IPS-11a (cell line): Measurements from ENCODE around the gene CIBAR2.

Experiments
- H3K4me3 ChIP-seq: one replicate; pipeline ENCODE4 v1.5.1; 2013; ENCODE audit warnings: low read depth, low read length, control low read depth

CIBAR2 gene

DNA sequence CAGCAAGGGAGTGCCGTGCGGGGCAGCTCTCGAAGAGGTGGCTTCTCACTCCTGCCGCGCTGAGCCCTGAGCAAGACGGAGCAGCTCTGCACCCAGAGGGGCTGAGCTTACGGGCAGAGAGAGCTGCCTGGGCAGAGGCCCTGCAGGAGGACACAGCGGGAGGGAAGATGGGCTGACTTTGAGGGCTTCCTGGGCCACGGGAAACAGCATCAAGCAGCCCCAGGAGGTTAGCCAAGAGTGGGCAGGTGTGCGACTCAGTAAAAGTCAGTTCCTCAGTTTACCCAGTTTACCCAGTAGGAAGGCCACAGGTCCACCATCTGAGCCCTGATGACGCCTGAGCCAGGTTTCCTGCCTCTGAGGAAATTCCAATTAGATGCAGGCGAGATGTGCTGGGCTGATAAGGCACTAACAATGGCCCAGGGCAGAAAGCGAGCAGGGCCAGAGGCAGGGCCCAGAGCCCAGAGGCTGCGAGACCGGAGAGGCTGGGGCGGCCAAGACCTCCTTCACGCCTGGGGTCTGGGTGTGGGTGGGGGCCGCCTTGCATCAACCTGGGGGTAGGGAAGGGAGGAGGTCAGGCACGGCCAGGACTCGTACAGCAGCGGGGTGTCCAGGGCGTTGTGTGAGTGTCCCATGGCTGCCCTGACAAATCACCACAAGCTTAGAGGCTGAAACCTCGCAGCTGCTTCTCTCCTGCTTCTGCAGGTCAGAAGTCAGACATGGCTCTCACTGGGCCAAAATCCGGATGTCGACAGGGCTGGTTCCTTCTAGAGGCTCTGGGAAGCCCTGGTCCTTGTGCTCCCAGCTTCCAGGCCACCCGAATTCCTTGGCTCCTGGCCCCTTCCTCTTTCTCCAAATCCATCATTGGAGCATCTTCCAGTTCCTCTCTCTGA lies 32.0 kb upstream of the CIBAR2 start:
- H3K4me3 ChIP-seq, result no peak overlapping the region

DNA sequence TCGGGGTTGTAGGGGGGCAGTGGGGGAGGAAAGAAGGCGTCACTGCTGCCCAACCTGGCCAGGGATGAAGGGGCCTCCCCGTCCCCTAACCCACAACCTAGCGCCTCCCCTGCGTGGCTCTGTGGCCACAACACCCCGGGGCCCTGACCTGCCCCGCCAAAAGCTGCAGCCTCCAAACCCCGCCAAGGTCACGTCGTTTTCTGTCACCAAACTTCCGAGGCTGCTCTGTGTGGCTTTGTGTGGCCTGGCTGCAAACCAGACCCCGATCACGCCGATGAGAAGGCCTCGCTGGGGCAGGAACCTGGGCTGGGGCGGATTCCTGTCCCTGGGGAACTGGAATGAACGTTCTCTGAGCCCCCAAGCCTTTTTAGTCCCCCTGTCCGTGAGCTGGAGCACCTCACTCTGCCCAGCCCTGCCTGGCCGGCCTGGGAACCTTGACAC lies 30.5 kb upstream of the CIBAR2 start:
- H3K4me3 ChIP-seq, result no peak overlapping the region

DNA sequence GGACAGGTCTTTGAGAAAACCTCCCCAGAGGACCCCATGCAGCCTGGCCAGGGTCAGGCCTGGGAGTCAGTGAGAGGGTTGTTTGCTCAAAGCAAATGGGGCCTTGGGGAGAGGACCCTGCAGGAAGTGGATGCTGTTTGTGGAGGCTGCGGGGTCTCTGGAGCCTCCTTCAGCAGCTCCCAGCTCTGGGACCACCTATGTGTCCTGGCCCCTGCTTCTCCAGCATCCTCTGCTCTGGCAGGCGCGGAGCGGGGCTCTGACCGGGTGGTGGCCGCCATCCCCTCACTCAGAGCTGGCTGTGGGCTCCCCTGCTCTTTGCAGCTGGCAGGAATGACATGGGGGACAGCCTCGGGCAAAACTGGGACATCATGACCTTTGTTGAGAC lies 29.8 kb upstream of the CIBAR2 start:
- no peak overlapping the region for H3K4me3 ChIP-seq

DNA sequence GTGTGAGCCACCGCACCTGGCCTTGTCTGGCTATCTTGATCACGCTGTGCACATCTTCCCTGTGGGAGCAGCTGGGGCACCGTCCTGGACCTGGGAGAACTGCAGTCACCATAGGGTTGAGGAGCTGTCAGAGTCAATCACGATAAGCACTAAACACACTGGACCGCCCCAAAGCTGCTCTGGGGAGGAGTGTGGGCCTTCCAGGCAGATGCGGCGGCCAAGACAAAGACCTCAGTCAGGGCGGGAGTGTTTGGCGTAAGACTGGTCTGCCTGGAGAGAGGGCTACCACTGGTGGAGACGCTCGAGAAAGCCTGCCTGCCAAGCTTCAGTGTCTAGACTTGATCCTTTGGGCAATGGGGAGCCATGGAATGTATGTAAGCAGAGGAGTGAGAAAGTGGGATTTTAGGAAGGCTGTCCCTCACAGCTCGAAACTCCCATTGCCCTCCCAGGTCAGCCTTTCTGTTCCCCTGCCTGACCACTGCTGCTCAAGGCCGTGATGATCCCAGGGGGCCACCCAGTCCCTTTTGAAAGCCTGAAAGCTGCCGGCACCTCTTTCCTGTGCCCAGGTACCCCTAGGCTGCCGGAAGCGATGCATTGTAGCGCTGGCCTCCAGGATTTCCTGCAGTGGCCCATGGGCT lies 29.3 kb upstream of the CIBAR2 start:
- H3K4me3 ChIP-seq, result no peak overlapping the region

DNA sequence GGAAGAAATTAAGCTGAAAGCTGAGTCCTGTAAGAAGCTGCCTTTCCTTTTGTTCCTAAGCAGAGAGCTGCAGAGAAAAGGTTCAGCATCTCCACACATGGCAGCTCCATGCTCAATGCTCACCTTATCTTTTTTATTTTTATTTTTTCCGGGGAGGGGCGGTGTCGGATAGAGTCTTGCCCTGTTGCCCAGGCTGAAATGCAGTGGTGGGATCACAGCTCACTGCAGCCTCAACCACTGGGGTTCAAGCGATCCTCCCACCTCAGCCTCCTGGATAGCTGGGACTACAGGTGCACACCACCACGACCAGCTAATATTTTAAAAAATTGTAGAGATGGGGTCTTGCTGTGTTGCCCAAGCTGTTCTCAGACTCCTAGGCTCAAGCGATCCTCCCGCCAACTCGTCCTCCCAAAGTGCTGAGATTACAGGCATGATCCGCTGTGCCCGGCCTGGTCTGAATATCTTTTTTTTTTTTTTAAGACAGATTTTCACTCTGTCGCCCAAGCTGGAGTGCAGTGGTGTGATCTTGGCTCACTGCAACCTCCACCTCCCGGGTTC lies 28.3 kb upstream of the CIBAR2 start:
- H3K4me3 ChIP-seq, result no peak overlapping the region

DNA sequence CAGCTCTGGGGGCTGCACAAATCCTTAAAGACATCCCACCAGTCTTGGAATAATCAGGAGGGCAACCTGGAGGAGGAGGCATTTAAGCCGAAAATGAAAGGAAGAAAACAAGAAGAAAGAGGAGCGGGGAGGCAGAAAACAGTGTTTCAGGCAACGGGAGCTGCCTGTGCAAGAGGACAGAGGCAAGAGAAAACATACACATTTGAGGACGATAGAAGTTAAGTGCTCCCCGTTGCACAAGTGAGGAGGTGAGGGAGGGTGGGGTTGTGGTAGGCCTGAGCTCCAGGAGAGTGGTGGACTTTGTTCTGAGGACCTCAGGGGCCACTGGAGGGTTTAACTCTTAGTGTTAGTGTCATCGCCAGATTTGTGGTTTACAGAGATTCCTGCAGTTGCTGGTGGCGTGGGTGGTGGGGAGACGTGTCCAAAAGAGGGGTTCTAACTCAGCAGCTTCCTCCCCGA lies 27.6 kb upstream of the CIBAR2 start:
- no peak overlapping the region for H3K4me3 ChIP-seq

DNA sequence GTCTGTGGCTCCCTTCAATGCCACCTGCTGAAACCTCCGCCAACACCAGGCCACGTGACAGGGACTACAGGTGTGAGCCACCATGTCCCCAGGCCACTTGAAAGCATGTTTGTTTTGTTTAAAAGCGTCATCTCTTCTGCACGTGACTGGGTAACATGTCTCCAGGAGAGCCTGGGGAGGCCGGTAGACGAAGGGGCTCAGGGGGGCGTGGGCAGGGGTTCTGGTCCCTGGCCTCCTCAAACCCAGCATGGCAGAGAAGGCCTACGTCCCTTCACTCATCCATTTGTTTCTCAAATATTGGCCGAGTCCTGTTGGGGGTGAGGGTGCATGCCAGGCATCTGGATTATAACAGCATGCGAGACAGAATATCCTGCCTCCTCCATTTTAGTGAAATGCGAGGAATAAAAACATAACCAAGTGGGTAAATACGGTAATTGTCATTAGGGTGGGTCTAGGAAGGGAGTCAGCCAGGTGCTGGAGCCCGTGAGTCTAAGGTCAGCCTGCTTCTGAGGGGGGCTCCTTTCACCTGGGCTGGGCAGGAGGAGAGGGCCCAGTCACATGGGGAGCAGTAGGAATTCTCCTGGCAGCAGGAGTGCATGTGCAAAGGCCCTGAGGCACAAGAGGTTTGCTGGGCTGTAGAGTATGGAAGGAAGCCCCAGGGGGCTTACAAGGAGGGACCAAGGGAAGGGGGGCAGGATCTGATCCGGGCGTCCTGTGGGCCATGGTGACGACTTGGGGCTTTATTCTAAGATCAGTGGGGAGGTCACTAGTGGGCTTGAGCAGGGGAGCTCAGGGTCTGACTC lies 26.8 kb upstream of the CIBAR2 start:
- no peak overlapping the region for H3K4me3 ChIP-seq

DNA sequence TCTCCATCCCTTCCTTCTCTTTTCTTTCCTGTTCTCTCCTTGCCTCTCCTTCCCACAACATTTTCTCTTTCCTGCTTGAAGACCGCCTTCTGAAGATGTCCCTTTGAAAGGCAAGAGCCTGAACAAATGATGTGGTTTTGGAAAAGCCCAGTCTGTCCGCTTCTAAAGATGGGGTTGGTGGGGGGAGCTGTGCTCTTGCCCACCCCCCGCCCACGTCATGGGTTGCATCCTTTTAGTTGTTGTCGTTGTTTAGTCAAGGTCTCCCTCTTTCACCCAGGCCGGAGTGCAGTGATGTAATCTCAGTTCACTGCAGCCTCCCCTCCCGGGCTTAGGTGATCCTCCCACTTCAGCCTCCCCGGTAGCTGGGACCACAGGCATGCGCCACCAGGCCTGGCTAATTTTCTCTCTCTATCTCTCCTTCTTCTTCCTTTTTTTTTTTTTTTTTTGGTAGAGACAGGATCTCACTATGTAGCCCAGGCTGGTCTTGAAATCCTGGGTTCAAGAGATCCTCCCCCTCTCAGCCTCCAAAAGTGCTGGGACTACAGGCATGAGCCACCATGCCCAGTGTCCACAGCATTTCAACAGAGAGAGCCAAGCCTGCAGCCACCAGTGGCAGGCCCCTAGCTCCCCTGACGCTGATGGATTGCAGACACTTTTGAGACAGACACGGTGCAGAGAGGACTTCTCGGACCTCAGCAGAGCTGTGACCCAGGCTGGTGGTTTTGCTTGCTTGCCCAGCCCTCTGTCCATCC lies 26.0 kb upstream of the CIBAR2 start:
- no peak overlapping the region for H3K4me3 ChIP-seq

DNA sequence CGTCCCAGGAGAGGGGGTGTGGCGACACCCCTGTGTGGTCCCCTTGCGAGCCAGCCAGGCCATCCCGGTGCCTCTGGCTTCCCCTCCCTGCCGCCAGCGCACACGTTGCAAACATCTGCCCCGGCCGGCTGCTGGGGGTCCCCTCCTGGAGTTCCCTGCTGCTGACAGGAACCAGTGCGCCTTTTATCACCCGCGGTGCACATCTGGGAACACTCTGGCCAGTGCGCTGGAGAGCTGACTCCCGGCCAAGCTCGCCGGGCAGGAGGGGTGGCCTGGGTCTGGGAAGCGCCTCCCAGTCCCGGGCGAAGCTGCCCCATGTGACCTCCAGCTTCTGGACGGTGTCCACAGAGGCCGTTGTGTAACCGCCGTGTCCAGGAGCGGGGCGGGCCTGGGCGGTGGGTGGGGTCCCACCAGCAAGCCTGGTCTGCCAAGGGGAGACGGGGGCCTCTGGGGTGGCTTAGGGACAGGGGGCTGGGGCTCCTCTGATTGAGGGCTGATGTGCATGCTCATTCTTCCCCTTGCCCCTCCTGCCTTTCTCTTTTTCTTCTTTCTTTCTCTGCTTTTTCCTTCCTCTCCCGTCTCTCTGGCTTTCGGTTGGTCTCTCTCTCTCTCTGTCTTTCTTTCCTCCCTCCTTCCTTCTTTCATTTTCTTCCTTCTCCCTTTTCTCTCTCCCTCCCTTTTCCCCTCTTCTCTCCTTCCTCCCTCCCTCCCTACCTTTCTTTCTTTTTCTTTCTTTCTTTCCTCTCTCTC lies 25.2 kb upstream of the CIBAR2 start:
- no peak overlapping the region for H3K4me3 ChIP-seq

DNA sequence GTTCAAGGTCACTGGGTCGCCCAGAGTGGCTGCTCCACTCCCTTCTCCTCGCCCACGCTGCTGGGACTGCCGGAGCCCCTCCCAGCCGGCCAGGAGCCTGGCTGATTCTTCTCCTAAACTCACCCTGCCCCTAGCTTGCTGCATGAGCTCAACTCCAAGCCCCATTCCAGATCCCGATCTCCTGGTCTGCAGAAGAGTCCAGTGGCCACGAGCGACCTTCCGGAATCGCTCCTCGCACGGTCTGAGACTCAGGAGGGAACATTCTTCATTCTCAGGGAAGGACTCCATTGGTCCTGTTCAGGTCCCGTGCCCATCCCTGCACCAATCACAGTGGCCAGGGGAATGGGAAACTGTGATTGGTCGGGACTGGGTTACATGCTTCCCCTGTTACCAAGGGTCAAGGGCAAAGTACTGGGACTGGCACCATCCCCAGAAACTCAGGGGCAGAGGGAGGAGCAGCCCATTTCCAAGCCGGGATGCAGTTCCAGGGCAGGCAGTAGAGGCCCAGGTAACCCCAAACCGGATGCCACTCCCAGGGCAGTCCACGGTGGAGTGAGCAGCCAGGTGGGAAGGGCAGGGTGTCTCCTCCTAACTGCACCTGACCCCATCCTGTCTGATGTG lies 24.5 kb upstream of the CIBAR2 start:
- H3K4me3 ChIP-seq, result no peak overlapping the region

DNA sequence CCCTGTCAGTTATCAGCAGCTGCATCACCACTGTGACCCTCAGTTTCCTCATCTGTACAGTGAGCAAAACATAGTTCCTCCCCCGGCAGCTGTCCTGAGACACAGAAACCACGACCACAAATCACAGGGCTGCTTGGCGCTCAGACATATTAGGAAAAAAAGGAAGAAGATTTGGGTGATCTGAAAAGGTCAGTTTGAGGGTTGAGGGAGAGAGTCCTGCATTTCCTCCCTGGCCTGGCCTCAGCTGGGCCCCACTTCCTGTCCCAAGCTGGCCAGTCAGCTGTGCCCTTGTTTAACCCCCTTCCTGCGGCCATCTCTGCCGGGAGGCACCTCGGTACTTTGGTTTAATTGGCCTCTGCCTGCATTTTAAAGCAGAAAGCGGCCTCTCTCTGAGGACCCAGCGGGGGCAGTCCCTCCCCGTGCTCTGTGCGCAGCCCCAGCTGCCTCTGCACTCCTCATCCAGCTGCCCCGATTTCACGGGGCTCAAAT lies 24.0 kb upstream of the CIBAR2 start:
- no peak overlapping the region for H3K4me3 ChIP-seq

DNA sequence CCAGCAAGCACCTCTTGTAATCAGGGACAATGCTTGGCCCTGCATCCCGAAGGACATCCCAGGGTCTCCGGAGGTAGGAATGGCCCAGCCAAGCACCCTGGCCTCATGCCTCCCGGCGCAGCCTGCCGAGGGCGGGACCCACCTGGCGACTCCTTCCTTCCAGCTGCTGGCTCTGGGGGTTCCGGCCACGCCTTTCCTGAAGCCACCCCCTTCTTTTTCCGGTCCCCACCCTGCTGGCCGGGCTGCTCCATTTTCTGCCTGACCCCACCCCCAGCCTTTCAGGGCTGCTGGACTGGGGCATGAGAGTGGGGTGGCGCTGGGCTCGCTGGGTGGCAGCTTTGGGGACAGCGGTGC lies 22.5 kb upstream of the CIBAR2 start:
- H3K4me3 ChIP-seq, result no peak overlapping the region

DNA sequence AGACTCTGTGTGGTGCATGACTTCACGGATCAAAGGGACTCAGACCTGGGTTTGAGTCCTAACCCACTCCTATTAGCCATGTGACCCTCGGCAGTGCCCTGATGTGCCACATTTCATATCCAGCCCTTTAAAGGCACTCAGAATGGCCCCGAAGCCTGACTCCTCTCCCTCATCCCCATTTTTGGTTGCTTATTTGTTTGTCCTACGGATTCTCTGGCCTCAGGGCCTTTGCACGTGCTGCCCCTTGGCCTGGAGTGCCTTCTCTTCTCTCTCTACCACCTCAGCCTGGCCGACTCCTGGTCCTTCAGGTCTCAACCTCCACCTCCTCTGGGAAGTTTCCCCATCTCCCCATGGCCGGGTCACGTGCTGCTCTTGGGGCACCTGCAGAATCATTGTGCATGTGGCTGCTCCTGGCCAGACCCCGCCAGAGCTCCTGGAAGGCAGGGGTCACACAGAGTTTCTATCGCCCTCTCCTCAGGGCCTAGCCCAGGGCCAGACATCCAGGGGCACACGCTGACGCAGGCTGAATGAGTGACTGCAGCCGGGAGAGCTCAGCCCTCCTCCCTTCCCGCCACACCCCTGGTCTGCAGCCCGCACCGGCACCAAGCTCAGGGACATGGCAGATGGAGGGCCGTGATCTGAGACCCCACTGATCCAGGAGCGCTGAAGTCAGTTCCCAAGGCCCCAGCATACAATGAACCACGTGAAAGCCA lies 22.0 kb upstream of the CIBAR2 start:
- no peak overlapping the region for H3K4me3 ChIP-seq

DNA sequence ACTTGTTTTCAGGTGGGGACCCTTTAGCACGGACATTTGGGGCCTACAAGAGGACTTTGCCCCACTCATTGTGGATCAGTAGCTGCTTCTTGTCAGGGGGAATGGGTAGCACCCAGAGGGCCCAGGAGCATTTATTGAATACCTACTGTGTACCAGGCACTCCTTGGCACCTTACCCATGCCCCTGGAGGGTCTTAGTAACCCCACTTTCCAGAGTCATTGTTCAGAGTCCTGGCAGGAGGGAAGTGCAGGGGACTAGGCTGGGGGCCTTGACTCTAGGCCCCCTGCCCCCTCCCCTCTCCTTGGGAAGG lies 21.0 kb upstream of the CIBAR2 start:
- no peak overlapping the region for H3K4me3 ChIP-seq

DNA sequence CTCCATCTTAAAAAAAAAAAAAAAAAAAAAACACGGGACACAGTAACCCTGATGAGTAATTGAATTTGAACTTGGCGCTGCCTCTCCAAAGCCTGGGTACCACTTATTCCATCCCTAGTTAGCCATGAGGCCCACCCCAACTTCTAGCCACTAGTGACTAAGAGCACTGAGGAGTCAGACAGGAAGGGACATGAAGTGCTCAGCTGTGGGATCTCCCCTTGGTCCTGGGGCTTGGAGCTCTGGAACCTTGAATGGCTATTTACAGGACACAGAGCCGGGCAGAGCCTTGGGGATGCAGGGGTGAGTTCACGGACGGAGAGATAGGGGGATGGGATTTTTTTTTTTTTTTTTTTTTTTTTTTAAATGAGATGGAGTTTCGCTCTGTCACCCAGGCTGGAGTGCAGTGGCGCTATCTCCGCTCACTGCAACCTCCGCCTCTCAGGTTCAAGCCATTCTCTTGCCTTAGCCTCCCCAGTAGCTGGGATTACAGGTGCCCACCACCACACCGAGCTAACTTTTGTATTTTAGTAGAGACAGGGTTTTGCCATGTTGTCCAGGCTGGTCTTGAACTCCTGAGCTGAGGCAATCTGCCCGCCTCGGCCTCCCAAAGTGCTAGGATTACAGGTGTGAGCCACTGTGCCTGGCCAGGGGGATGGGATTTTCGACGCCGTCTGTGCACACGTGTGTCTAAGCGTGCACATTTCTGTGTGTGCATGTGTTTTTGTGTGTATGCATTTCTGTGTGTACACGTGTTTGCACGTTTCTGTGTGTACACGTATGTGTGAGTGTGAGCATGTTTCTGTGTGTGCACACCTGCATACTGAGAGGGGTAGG lies 20.4 kb upstream of the CIBAR2 start:
- H3K4me3 ChIP-seq, result no peak overlapping the region

DNA sequence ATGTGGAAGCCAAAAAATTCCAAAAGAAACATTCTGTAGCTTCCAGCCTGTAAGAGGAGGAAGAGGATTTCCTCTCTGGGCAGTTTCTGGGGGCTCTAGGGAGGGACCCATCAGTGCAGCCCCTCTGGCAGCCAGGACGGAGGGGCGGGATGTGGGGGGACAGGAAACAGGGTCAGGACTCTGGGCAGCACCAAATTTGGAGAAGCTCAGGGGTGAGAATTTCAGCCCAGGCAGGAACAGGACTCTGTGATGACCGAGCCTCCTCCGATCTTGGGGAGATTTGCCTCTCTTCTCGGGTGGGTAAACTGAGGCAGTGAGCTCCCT lies 18.4 kb upstream of the CIBAR2 start:
- H3K4me3 ChIP-seq, result no peak overlapping the region

DNA sequence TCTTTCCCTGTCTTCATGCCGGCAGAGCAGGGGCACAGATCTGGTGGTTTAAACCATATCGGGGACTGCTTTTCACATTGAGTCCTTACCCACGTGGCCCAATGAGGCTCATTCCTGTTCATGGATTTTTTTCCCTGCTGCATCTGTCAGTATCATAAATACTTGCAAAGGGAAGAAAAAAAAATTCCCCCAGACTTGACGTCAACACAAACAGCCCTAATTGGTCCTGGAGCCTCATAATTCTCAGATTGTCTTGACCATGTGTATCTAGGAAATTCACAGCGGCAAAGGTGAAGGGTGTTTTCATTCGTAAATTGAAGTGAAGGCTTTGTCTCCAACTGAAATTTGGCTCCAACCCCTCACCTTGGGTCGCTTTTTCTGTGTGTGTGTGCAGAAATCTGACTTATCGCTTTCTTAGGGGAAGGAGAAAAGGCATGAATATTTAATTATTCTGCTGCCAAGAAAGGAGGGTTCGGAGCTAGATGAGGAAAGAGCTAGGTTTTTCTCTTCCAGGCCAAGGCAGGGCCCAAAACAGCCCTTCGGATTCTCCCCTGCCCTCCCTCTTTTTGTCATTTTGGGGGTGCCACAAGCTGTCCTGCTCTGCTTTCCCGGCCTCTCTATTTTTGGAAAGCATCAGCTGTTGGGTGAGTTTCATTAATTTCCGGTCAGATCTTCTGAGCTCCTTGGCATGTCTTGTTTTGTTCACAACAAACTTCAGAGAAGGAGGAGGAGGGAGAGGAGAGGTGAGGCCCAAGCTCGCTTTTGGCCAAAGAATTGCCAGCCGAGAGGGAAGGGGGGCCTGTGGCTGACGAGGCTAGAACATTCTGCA lies 17.8 kb upstream of the CIBAR2 start:
- H3K4me3 ChIP-seq, result no peak overlapping the region
